ENCODE measurements around the gene CHM.
A peak's percentile ranks its signal among the peaks of the same experiment; 100 is the strongest.
"Not testable (repeated sequence)": the region's sequence is repeated elsewhere in the genome, so short reads cannot be mapped to it uniquely, and the experiment has no call there.

The CHM gene

DNA sequence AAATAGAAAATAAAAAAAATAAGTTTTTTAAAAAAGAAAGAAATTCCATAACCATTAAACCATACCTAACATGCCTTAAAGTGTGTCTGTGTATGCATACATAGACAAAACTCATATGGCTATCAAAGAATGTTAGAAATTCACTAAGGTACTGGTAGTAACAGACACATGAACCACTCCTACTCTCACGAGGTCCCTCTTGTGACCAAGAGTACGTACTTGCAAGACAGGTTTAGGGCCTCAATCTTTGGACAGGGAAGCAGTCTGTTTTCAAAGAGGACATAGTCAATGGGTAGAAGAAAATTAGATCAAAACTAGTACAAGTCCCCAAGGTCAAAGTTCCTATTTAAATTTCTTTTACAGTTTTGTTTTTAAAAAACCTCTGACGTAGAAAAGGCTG lies 117.3 kb downstream of the CHM start:
- no peaks in the 10 kb centered on the region for H3K36me3 ChIP-seq (replicated peaks)
- H3K27ac ChIP-seq = no peak overlapping the region
- in situ Hi-C loops (cut with HindIII; ENCODE audit: low pct_ligation_motif_present, low sequenced_read_pairs) = no loop called here
- H3K27me3 ChIP-seq (replicated peaks) = no peaks in the 10 kb centered on the region
- no peak overlapping the region for H3K4me3 ChIP-seq (ENCODE audit: low read depth, low read length)
- DNase-seq = no peak
- TF ChIP-seq, protein P1, sequence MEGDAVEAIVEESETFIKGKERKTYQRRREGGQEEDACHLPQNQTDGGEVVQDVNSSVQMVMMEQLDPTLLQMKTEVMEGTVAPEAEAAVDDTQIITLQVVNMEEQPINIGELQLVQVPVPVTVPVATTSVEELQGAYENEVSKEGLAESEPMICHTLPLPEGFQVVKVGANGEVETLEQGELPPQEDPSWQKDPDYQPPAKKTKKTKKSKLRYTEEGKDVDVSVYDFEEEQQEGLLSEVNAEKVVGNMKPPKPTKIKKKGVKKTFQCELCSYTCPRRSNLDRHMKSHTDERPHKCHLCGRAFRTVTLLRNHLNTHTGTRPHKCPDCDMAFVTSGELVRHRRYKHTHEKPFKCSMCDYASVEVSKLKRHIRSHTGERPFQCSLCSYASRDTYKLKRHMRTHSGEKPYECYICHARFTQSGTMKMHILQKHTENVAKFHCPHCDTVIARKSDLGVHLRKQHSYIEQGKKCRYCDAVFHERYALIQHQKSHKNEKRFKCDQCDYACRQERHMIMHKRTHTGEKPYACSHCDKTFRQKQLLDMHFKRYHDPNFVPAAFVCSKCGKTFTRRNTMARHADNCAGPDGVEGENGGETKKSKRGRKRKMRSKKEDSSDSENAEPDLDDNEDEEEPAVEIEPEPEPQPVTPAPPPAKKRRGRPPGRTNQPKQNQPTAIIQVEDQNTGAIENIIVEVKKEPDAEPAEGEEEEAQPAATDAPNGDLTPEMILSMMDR (IDR thresholded peaks at IDR 0.05; ENCODE audit: low read depth, low read length, missing control alignments) = no peak

- no peak for DNase-seq
- Histone ChIP-seq H3K27ac (no peak overlapping the region), H3K36me3 (replicated peaks) (no peaks in the 10 kb centered on the region), H3K27me3 (replicated peaks) (no peaks in the 10 kb centered on the region), H3K4me3 (ENCODE audit: low read depth, low read length) (no peak overlapping the region)
- TF ChIP-seq, protein P1 (IDR thresholded peaks at IDR 0.05; ENCODE audit: low read depth, low read length, missing control alignments) = no peak
- in situ Hi-C loops (cut with HindIII; ENCODE audit: low pct_ligation_motif_present, low sequenced_read_pairs) = no loop called here
Measured at GRCh38 chrX:85928606-85929005, 118.8 kb downstream of the CHM start.

GRCh38 chrX:85927740-85928139 lies 119.6 kb downstream of the CHM start:
- Histone ChIP-seq H3K36me3 (replicated peaks) (no peaks in the 10 kb centered on the region), H3K4me3 (ENCODE audit: low read depth, low read length) (no peak overlapping the region), H3K27ac (no peak overlapping the region), H3K27me3 (replicated peaks) (no peaks in the 10 kb centered on the region)
- in situ Hi-C loops (cut with HindIII; ENCODE audit: low pct_ligation_motif_present, low sequenced_read_pairs) = no loop called here
- TF ChIP-seq, protein P1 (IDR thresholded peaks at IDR 0.05; ENCODE audit: low read depth, low read length, missing control alignments) = no peak
- DNase-seq = no peak

DNA sequence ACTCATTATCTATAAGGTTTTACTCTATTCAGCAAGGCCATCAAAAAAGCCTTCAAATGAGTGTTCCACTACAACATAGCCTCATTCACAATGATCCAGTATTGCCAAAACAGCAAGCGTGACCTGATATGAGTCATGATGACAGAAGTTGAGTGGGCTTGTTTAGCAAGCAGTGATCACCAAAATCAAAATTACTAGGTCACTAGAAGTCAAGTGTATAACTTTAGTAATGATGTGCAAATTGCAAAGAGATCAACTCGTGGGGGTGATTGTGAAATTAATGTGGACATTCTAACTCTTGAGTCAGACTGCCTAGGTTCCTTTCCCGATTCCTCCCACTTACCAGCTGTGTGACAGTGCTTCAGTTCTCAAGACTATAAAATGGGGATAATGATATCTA lies 124.5 kb downstream of the CHM start:
- Histone ChIP-seq H3K36me3 (replicated peaks) (no peaks in the 10 kb centered on the region), H3K4me3 (ENCODE audit: low read depth, low read length) (no peak overlapping the region), H3K27me3 (replicated peaks) (no peaks in the 10 kb centered on the region), H3K27ac (no peak overlapping the region)
- DNase-seq = peak; percentile 25
- TF ChIP-seq, protein P1 (IDR thresholded peaks at IDR 0.05; ENCODE audit: low read depth, low read length, missing control alignments) = no peak
- in situ Hi-C loops (cut with HindIII; ENCODE audit: low pct_ligation_motif_present, low sequenced_read_pairs) = no loop called here

DNA sequence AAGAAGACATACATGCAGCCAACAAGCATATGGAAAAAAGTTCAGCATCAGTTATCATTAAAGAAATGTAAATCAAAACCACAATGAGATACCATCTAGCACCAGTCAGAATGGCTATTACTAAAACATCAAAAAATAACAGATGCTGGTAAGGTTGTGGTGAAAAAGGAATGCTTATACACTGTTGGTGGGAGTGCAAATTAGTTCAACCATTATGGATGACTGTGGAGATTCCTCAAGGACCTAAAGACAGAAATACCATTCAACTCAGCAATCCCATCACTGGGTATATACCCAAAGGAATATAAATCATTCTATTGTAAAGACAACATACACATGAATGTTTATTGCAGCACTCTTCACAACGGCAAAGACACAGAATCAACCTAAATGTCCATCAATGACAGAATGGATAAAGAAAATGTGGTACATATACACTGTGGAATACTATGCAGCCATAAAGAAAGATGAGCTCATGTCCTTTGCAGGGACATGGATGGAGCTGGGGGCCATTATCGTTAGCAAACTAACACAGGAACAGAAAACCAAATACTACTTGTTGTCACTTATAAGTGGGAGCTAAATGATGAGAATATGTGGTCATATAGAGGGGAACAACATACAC lies 130.6 kb downstream of the CHM start:
- in situ Hi-C loops (cut with HindIII; ENCODE audit: low pct_ligation_motif_present, low sequenced_read_pairs); H3K27ac ChIP-seq; H3K36me3 ChIP-seq (replicated peaks); H3K27me3 ChIP-seq (replicated peaks); H3K4me3 ChIP-seq (ENCODE audit: low read depth, low read length): not testable (repeated sequence)
- DNase-seq = peak; percentile 4

- no peaks in the 10 kb centered on the region for H3K36me3 ChIP-seq (replicated peaks)
- no peak overlapping the region for H3K27ac ChIP-seq
- TF ChIP-seq, protein P1 (IDR thresholded peaks at IDR 0.05; ENCODE audit: low read depth, low read length, missing control alignments) = no peak
- no peaks in the 10 kb centered on the region for H3K27me3 ChIP-seq (replicated peaks)
- in situ Hi-C loops (cut with HindIII; ENCODE audit: low pct_ligation_motif_present, low sequenced_read_pairs) = no loop called here
- H3K4me3 ChIP-seq (ENCODE audit: low read depth, low read length) = no peak overlapping the region
- DNase-seq = no peak
Measured at GRCh38 chrX:85914431-85914830, 132.9 kb downstream of the CHM start.

Data from brain microvascular endothelial cell (primary cell).